GM19324 (cell line): ENCODE results near the gene FBN1.

ENCODE experiments used
- ATAC-seq: cut with Tn5 transposase; IDR thresholded peaks from one replicate; pipeline ENCODE4 v1.9.1; 2021; ENCODE audit warnings: mild to moderate bottlenecking, moderate library complexity; ENCODE audit not compliant: unreplicated experiment, low FRiP score

Gene FBN1

DNA sequence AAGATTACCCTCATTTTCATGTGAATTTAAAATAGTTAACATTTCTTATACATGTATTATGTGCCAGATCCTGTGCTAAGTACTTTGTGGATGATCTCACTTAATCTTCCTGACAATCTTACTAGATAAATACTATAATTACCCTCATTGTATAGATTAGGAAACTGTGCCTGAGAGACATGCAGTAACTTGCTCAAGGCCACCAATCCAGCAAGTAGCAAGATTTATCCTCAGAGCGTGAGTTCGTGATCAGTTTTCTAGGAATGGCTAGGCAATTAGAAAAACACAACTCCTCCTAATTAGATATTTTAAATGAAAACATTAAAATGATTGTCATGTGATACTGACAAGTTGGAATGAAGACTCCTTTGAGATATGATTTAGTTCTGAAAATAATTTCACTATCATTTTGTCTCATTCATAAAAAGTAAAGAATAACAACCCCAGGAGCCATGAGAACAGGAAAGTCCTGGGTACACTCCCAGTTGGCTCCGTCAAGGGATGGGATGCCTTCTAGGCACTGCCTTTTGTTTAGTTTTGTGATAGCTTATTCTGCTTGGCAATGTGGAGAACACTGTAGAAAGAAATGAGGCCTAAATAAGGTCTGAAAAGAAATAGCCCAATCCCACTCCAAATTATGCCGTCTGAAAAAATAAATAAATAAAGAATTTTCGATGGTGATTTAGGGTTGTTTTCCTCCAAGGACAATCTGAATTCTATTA, 61.3 kb downstream of the FBN1 start:
- ATAC-seq = no peak

DNA sequence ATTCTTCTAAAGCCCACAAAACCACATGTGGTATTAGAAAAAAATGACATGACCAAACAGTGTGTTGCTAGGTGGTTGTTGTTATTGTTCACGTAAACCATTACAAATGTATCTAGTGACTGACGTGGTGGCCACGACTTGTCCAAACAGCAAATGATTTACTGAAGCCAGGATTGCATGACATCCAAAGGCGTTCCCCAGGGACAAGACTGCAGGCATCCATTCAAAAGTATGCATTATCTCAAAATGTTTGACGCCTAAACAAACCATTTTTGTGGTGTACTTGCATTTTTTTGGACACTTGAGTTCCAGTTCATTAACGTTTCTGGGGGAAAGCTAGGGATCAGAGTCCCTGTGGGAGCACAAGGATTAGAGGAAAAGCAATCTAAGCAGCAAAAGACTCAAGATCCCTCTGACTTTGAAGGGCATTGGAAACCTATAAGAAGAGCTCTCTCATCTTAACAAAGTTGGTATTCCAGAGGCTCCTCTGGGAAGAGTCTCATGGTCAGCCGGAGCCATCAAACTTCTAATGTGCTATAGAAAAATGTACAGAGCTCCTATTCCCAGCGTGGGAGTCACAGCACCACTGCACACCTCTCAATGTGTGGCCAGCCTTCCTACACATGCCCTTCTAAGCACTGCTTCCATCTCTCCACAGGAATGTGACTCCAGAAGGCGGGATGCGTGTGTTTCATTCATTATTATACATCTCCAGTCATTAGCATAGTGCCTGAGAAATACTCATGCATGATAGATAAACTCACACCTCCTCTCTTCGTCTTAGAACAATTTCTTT, 62.9 kb downstream of the FBN1 start:
- no peak for ATAC-seq

DNA sequence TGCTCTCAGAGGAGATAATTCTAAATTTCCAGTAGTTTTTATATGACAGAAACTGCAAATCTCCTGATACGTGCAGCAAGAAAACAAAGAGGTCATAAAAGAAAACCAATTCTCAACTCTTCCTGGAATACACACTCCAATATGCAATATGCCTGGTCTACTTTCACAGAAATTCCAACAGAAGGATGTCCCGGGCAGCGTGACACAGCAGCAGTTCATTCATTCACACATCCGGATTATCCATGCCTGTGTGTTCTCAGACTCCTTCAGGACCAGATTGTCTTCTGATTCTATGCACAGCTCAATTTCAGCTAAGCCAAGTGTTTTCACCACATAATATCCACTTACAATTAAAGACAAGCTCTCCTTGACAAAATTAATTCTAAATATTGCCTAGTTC, 64.3 kb downstream of the FBN1 start:
- ATAC-seq = no peak

DNA sequence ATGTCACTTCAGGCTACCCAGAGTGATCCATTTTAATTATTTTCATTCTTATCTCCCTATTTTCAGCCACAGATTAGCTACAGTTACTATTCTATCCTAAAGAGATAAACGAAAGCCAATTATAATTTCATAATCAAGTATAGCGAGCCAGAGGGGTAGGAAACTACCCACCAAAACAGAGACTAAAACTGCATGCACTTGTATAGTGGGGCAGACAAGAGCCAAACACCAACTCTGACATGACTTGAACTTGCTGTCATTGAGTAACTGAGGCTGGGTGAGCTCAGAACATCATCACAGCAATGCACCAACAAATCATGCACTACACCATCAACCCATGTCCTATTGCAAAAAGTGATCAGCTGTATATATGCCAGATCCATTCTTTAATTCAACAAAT, 64.8 kb downstream of the FBN1 start:
- no peak for ATAC-seq

DNA sequence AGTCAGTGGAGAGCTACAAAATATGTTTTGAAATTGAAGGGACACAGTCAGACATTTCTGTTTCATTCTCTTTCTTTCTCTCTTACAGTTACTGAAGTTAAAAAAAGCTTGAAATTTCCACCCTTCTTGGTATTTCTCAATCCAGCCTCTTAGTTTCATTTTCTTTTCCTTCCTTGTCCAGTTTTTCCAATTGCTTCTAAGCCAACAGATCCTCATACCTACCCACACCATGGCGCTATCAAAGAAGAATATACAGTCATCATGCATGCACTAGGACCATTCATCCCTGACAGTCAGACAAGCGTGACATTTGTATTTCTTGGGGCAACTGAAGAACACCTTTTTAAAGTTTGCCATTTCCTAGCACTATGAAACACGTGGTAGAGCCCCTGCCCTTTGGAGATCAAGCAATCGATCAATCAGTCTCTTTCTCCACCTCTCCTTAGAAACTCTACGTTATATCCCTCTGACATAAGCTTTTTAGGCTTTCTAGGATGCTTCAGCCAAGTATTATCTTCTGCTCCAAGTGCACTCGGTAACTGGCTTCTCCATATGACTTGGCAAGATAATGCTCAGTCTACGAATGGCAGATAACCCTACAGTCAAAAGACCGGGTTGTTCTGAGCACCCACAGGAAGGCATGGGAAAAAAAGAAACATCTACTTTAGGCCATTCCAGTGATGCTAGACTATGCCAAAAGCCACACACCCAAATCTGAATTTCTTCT, 65.4 kb downstream of the FBN1 start:
- ATAC-seq = no peak

DNA sequence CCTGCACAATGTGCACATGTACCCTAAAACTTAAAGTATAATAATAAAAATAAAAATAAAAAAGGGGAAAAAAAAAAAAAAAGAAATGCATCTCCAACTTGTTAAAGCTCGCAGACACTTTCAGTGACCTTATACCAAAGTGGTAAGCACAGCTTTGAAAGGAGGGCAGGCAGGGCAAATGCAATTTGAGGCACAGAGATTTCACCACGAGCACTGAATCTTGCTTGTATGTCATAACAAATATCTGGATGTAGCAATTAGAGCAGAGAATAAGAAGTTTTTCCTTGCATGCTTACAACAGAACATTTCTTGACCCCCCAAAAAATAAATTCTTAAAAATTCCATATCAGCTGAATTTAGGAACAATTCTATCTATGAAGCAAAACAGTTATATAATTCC, 66.5 kb downstream of the FBN1 start:
- ATAC-seq = no peak

DNA sequence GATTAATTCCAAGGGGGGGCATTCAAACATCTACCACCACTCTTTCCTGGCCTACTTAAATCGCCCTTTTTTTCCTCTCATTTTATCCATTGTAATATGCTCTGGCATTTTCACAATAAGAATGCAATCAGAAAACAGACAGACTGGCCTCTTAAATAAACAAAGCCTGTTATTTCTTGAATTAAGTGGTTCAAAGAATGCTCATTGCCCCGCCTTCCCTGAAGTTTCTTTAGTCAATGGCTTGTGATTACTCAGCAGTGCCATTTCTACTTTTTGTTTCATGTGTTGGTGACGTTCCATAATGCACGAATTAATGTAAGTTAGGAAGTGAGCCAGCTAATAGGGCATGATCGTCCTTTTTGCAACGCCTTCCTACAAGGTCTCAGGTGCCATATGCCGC, 68.0 kb downstream of the FBN1 start:
- ATAC-seq = no peak

DNA sequence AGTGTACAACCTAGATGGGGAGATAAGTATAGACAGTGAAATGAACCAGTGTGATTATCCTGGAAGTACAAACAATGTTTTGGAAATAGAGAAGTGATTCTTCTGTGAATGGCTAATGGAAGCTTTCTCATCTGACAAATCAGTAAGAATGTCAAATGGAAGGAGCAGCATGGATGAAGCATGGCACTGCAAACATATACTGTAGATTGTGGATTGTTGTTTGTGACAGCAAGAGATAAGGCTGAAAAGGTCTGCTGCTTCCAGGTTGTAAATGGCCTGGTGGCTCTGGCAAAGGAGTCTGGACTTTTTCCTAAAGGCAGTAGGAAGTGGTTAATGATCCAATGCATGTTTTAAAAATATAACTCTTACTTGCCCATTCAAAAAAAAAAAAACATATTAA, 71.3 kb downstream of the FBN1 start:
- no peak for ATAC-seq

DNA sequence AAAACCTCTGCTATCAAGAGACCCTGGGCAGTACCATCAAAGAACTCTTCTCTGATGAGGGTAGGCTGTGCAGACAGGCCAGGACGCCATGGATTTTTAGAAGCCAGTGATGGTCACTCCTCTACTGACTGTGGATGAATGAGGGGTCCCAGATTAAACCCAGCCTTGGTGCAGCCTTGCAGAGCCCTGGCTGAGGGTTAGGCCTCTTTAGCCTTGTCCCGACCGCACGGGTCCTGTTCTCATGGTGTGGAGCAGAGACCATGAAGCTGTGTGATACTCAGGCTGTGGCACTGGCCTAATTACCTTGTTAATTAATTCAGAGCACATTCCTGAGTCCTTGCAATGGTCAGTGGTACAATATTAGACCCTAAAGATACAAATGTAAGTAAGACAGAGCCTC, 71.7 kb downstream of the FBN1 start:
- ATAC-seq = no peak

DNA sequence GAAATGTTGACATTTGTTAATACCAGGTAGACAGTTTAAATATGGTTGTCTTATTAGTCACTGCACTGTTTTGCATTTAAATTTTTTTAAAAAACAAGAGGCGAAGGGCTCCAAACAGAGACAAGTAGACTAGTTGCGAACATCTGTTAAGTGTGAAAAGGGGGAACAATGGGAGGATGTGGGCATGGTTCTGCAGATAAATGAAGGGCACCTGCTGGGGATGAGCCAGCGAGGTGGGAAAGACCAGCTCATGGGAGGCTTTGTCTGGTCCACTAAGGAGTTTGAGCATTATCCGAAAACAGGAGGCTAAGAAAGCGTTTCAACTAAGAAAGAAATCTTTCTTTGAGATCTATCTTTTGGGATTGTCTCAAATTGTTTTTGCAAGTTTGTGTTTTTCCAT, 72.7 kb downstream of the FBN1 start:
- no peak for ATAC-seq

DNA sequence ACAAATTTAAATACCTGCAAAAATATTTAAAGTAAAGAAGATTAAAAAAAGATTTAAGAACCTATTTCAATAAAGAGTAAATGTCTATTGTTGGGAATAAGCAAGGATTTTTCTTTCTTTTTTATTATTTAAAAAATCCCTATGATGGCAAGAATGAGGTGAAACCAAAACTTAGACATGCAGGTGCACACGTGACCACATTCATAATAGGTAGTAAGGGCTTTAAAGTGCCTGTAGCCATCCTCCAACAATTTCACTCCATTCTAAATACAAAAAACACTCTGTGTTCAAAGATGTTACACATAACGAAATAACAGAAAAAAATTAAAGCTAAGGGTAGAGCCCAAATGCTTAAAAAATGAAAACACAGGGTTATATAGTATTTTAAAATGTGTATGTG, 74.0 kb downstream of the FBN1 start:
- no peak for ATAC-seq

DNA sequence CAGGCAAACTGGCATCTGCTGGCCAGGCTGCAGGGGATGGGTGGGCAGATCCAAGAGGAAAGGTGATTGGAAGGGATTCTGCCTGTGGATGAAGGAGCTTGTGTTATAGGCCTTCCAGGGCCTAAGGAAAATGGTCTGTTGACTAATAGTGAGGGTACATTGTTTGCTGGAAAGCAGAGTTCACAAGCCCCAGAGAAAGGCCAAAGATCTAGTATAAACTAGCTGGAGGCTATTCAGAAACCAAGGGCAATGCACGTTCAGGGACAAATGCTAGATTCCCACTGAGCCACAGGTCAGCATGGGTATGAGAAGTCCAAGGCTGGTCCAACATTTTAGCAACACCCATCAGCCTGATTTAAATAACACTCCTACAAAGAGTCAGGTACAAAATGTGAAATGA, 74.7 kb downstream of the FBN1 start:
- no peak for ATAC-seq

DNA sequence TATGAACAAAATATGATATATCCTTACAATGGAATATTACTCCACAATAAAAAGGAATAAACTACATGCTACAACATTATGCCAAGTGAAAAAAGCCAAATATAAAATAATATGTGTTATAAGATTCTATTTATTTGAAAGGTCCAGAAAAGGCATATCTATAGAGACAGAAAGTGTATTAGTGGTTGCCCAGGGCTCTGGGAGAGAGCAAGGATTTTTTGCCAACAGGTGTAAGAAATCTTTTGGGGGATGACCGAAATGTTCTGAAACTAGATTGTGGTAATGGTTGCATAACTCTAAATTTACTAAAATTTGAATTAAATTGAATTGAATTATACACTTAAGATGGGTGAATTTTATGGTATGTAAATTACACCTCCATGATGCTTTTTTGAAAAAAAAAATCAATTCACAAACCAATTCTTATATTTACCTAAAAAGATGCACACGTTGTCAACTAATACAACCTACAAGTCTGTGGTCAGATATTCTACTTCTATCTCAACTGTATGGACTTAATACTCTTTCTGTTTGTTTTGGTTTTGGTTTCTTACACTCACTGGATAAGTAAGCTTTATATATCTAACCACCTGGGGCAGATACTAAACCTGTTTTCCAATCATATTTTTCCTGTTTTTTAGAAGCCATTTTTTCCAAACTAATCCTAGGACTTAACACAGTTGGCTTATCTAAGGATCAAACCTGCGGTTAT, 75.8 kb downstream of the FBN1 start:
- ATAC-seq = no peak

DNA sequence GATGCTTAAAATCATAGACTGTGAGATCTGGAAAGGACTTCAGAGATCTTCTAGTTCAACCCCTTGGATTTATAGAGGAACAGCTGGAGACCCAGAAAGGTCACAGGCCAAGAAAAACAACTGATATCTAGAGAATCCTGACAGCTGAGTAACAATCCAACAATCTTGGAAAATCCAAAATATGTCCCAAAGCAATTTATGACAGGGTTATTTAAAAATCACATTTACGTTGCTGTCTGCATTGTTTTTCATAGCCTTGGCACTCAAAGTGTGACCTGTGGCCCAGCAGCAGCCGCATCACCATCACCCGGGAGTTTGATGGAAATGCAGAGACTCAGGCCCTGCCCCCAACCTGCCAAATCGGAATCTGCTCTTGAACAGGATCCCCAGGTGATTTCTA, 78.8 kb downstream of the FBN1 start:
- no peak for ATAC-seq

DNA sequence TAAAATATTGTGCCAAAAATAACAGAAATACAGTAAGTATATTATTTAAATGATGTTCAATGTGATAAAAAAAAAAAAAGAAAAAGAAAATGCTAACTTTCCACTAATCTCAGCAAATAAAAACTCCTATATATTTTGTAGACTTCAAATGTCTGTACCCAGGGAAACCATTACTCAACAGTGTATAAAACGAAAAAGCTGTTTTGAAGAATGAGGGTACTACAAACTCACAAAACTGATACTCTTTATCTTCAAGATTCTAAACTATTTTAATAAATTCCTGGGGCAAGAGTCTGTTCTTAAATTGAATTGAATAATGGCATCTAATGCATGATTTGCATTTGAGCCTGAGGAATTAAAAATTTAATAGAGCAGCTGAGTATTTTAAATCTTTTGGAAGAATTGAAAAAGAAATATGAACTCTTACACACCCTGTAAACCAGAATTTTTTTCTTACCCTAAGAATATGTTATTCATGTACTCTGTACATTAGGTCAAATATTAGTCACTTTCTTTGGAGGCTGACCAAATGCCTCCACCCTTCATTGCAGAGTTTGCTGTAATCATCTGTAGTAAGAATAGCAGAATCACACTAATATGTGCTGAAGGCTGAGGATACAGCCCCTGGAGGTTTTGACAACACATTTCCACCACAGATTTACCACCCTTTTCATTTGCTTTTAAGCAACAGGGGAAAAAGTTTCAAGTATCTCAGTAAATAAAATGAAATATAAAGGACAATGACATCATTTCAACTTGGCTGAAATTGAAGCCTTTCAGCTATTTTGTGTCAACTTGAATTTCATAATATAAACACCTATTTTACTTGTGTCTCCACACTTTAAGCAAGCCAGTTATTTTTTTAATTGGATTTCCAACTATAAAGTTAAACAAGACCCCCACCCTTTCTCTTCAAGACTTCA, 79.7 kb downstream of the FBN1 start:
- no peak for ATAC-seq

DNA sequence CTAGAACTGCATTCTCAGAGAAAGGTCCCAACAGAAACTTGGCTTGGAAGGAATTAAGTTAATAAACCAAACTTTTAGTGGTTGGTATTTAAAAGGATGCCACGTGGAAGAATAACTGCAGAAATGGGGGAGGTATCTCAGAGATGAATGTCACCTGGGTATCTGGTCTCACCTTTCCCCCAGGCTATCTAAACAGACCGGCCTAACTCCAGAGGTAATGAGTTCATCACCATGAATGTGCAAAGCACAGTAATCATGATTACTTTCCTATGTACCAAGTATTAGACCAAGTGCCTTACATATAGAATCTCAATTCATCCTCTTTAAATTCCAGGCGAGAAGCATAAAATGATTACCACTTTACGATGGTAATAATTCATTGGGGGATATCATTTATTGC, 80.8 kb downstream of the FBN1 start:
- no peak for ATAC-seq

DNA sequence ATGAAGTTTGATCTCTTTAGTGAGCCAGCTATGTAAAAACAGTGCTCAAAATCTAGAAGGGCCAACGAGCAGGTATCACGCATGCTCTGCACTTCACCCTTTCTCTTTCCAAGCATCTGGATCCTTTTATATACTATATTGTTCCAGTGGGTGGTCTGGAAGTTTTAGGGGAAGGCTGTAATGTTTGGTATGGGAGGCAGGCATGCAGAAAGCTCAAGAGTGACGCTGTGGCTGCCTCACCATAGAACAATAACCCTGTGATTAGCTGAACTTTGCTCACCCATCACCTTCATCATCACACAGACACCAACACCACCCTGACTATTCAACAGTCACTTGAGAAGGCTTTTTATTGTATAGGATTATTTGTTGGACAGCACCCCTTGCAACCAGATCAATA, 81.6 kb downstream of the FBN1 start:
- ATAC-seq = no peak

DNA sequence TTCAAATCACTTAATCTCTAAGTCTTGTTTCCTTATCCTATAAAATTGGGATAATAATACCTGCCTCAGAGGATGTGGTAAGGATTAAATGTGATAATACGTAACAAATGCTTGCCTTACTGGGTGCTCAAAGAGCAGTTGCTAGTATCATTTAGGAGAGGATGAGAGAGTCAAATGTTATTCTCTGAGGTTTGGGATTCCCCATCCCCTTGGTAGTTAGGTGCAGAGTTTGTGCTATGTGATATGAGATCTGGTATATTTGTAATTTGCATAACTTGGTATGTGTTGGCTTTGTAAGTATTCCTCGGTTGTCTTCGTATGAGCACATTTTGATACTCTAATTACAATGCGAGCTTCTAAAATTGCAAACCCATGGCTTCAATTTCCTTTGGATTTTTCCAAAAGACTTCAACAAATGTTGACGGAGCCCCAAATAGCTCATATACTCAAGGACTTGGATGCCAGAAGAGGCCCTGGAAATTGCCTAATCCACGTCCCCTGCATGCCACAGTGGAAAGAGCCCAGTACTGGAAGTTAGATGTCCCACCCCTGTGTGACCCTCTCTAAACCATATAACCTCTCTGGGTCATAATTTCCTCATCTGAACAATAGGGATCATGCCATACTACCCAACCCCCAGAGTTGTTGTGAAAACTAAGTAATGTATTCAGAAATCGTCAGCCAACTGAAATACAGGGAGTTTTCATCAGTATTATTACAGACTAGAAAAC, 85.0 kb downstream of the FBN1 start:
- peak; percentile 55 for ATAC-seq

DNA sequence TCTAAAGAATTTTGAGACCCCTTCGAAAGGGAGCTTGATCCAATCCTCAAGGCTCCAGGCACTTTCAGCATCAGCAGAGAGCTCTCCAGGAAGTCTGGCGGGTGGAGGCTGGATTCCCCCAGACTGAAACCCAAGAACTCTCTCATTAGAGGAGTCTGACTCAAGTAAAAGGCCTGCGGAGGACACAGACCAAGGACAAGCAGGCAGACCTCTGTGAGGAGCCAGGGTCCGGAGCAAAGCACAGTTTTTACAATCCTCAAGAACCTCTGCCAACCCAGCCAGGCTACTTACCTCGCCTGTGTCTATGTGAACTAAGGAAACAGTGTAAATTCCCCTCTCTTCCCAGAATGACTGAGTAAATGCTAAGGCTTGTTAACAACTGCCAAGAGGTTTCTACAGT, 86.2 kb downstream of the FBN1 start:
- ATAC-seq = no peak
